ENCODE data around the gene SCAMP5. TPM values are rescaled to one million over a fixed set of nuclear protein-coding genes. Genes with fewer than 3 reads are reported as not detected.

SCAMP5 gene
- total RNA-seq, 4 donors from 2014 or later: 3.3 to 6.4 (median 4.3) TPM

DNA sequence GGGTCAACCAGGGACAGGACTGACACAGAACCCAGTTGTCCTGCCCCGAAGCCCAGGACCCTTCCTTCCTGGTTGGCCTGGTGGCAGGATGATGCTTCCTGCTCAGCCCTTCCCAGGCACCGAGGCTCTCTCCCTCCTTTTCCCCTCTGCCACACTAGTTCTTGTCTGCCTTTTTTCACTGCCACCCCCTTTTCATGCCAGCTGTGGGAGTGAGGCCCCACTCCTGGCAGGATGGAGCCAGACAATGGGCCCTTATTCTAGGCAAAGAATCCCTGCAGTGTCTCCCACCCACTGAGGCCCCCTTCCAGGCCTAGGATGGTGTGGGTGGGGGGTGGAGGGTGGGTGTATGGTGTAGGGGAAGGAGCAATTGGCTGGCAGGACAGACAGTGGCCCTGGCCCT, 1.1 kb upstream of the SCAMP5 start:
- Histone ChIP-seq H3K4me3 (no peak overlapping the region), H3K9me3 (no peaks in the 10 kb centered on the region), H3K36me3 (no peaks in the 10 kb centered on the region), H3K27me3 (peaks cover 0 to 45% (median 3%) of the 10 kb centered on the region in 4 donors), H3K27ac (replicated peaks in 1 of 4) (no peak overlapping the region), H3K4me1 (peaks cover 8 to 27% (median 16%) of the 10 kb centered on the region in 4 donors)
- no peak for DNase-seq (ENCODE audit: extremely low spot score)
- intact Hi-C loops (cut with DNase I): no loop called here
- TF ChIP-seq POLR2A (IDR thresholded peaks at IDR 0.05; ENCODE audit: low read depth): no peak
- no peak for TF ChIP-seq POLR2AphosphoS5 (IDR thresholded peaks at IDR 0.05)
- TF ChIP-seq, protein P1, sequence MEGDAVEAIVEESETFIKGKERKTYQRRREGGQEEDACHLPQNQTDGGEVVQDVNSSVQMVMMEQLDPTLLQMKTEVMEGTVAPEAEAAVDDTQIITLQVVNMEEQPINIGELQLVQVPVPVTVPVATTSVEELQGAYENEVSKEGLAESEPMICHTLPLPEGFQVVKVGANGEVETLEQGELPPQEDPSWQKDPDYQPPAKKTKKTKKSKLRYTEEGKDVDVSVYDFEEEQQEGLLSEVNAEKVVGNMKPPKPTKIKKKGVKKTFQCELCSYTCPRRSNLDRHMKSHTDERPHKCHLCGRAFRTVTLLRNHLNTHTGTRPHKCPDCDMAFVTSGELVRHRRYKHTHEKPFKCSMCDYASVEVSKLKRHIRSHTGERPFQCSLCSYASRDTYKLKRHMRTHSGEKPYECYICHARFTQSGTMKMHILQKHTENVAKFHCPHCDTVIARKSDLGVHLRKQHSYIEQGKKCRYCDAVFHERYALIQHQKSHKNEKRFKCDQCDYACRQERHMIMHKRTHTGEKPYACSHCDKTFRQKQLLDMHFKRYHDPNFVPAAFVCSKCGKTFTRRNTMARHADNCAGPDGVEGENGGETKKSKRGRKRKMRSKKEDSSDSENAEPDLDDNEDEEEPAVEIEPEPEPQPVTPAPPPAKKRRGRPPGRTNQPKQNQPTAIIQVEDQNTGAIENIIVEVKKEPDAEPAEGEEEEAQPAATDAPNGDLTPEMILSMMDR (IDR thresholded peaks at IDR 0.05): no peak
- no peak for TF ChIP-seq EP300 (IDR thresholded peaks at IDR 0.05)
- 89% methylated on average over 2 of the region's 2 CpGs for WGBS

DNA sequence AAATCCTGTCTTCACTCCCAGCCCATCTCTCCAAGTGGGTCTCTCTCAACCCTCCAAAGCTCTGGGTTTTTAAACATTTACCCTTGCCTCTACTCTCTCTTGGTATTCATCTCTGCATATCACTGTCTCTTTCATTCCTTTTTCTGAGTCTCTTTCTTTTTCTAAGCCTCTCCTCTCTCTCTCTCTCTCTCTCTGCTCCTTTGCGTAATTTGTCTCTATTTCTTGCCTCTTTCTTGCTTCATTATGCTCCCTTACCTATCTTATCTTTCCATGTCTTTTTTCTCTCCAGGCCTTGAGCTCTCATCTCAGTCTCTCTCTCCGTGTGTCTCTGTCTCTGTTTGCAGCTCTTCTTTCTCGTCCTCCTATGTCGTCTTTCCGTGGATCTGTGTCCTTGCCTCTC, 678 bp upstream of the SCAMP5 start:
- Histone ChIP-seq H3K27ac (replicated peaks in 1 of 4) (no peak overlapping the region), H3K4me3 (peak overlapping the region in 3 of 4 donors; percentile 61 to 89 (median 63))
- intact Hi-C loops (cut with DNase I): no loop called here

GRCh38 chr15:74995779-74996765, 709 bp downstream of the SCAMP5 start:
- TF ChIP-seq POLR2A (IDR thresholded peaks at IDR 0.05; ENCODE audit: low read depth): no peak
- TF ChIP-seq POLR2AphosphoS5 (IDR thresholded peaks at IDR 0.05): no peak
- no peak for TF ChIP-seq EP300 (IDR thresholded peaks at IDR 0.05)
- TF ChIP-seq, protein P1 (IDR thresholded peaks at IDR 0.05): no peak
- Histone ChIP-seq H3K27ac (replicated peaks in 1 of 4) (no peak overlapping the region), H3K27me3 (peaks cover 0 to 45% (median 3%) of the 10 kb centered on the region in 4 donors), H3K4me1 (peaks cover 8 to 27% (median 16%) of the 10 kb centered on the region in 4 donors), H3K36me3 (no peaks in the 10 kb centered on the region), H3K9me3 (no peaks in the 10 kb centered on the region), H3K4me3 (peak overlapping the region; percentile 61 to 89 (median 66))
- DNase-seq (ENCODE audit: extremely low spot score): no peak
- WGBS: 11% methylated on average over 22 of the region's 42 CpGs
- intact Hi-C loops (cut with DNase I): no loop called here

More for the DNA sequence above, 678 bp upstream of the SCAMP5 start:
- no peaks in the 10 kb centered on the region for H3K9me3 ChIP-seq
- H3K27me3 ChIP-seq: peaks cover 0 to 45% (median 3%) of the 10 kb centered on the region in 4 donors
- peaks cover 8 to 27% (median 16%) of the 10 kb centered on the region in 4 donors for H3K4me1 ChIP-seq
- no peak for TF ChIP-seq POLR2A (IDR thresholded peaks at IDR 0.05; ENCODE audit: low read depth)
- TF ChIP-seq, protein P1 (IDR thresholded peaks at IDR 0.05): no peak
- no peak for TF ChIP-seq POLR2AphosphoS5 (IDR thresholded peaks at IDR 0.05)
- TF ChIP-seq EP300 (IDR thresholded peaks at IDR 0.05): no peak
- no peak for DNase-seq (ENCODE audit: extremely low spot score)
- H3K36me3 ChIP-seq: no peaks in the 10 kb centered on the region
- WGBS: 50% methylated on average over 5 of the region's 5 CpGs

- H3K9me3 ChIP-seq: no peaks in the 10 kb centered on the region
- H3K36me3 ChIP-seq: no peaks in the 10 kb centered on the region
- intact Hi-C loops (cut with DNase I): no loop called here
- H3K27me3 ChIP-seq: peaks cover 0 to 35% (median 3%) of the 10 kb centered on the region in 4 donors
- no peak for DNase-seq (ENCODE audit: extremely low spot score)
- peaks cover 8 to 27% (median 16%) of the 10 kb centered on the region in 4 donors for H3K4me1 ChIP-seq
- H3K4me3 ChIP-seq: no peak overlapping the region
- no peak overlapping the region for H3K27ac ChIP-seq (replicated peaks in 1 of 4)
- 76% methylated on average over 4 of the region's 4 CpGs for WGBS
- TF ChIP-seq EP300 (IDR thresholded peaks at IDR 0.05): no peak
- TF ChIP-seq, protein P1 (IDR thresholded peaks at IDR 0.05): no peak
Observed at GRCh38 chr15:74997141-74997540, 1.8 kb downstream of the SCAMP5 start.

Data from esophagus muscularis mucosa (tissue), 4 donors.